Adrenal gland (tissue), 12 donors: Measurements from ENCODE around the gene SRM. TPM values are rescaled to one million over a fixed set of nuclear protein-coding genes. Genes with fewer than 3 reads are reported as not detected.

Experiments
- DNase-seq, 7 donors: peaks; one replicate each; pipeline ENCODE4 v3.0.0-alpha.2; 2019 to 2020
- H3K27ac ChIP-seq, 5 donors: fragments of 200-600 bp; sonication (generic) in 4 of 5; 1 replicate in 3 of 5; 2 replicates in 2 of 5; pipeline versions ENCODE4 v1.5.1 to v1.8.0; 2016 to 2020; ENCODE audit warnings: mild to moderate bottlenecking in 1 of 5
- H3K27me3 ChIP-seq: fragments of 200-600 bp; 2 replicates; pipeline ENCODE4 v1.8.0; 2021
- H3K36me3 ChIP-seq, 2 donors: fragments of 200-600 bp; replicated peaks in 1 of 2; 1 replicate in 1 of 2; 2 replicates in 1 of 2; pipeline versions ENCODE4 v1.5.1 to v1.8.0; 2018 to 2022
- H3K4me1 ChIP-seq, 2 donors: fragments of 200-600 bp; replicated peaks in 1 of 2; 1 replicate in 1 of 2; 2 replicates in 1 of 2; pipeline versions ENCODE4 v1.5.1 to v1.8.0; 2018 to 2021
- H3K4me3 ChIP-seq, 4 donors: fragments of 200-600 bp; sonication (generic) in 3 of 4; one replicate each; pipeline ENCODE4 v1.5.1; 2016 to 2018
- H3K9me3 ChIP-seq, 3 donors: fragments of 200-600 bp; sonication (generic) in 1 of 3; replicated peaks in 1 of 3; 1 replicate in 2 of 3; 2 replicates in 1 of 3; pipeline versions ENCODE4 v1.5.1 to v1.8.0; 2016 to 2021
- POLR2A ChIP-seq, 2 donors: fragments of 450-650 bp; IDR thresholded peaks; one replicate each; pipeline ENCODE4 v1.6.1; 2017; ENCODE audit warnings: antibody characterized with exemption in 2 of 2, mild to moderate bottlenecking in 2 of 2, moderate library complexity in 1 of 2
- WGBS, 4 donors: extraction: QIAGEN DNeasy Blood & Tissue Kit in 2 of 4; methylation state at CpG; one replicate each; pipeline versions ENCODE4 v1.1.5 to v1.1.7; 2013 to 2017; 5-methylcytosine and 5-hydroxymethylcytosine counted together
- intact Hi-C, 2 donors: fragments of 100-400 bp; cut with DNase I; formaldehyde crosslinking; loops; one replicate each; pipeline versions ENCODE4 v1.14.1 to v1.15.0; 2022 to 2023
- polyA plus RNA-seq, 3 donors: library from polyadenylated mRNA; stranded (reverse); fragments of 200-250 nt in 2 of 3; fragments of 350-450 nt in 1 of 3; fragmentation: Illumina TruSeq in 1 of 3; extraction: RNeasy Lipid Tissue Mini Kit (QIAGEN cat#74804) in 1 of 3; gene quantifications; one replicate each; pipeline ENCODE4 v1.2.3, GENCODE V29; 2013 to 2014
- total RNA-seq, 9 donors: library from RNA; depleted of rRNA in 4 of 9; stranded (reverse); fragments of >200 nt in 4 of 9; fragments of 120-200 nt in 1 of 9; fragmentation: NEBNext Ultra II Directional in 1 of 9; extraction: Animal tissue kit (Norgen Biotek cat#: 25700) in 1 of 9; gene quantifications; one replicate each; pipeline versions ENCODE4 v1.1.0 to v1.2.4, GENCODE V29; 2013 to 2023
- TF ChIP-seq, protein P1 (sequence below), 6 experiments: fragments of 450-650 bp in 4 of 6; fragments of 200-600 bp in 2 of 6; sonication (generic) in 1 of 6; IDR thresholded peaks; 1 replicate in 5 of 6; 2 replicates in 1 of 6; pipeline versions ENCODE4 v1.5.1 to v1.8.0; 2016 to 2021; ENCODE audit warnings: antibody characterized with exemption in 6 of 6, mild to moderate bottlenecking in 2 of 6, moderate library complexity in 1 of 6
- donor health status: healthy with polysubstance abuse.
- donor health status: Bipolar disorder and iron deficiency.
- donor health status: DM: yes; HTN: yes; CAD: no.
- donor health status: DM: no; HTN: no; CAD: no.
- donor health status: DM: no; HTN: no; CAD: no.
- donor health status: DM: yes; HTN: yes; CAD: no.

SRM gene
- total and polyA plus RNA-seq, 12 donors, result 14.9 to 243 (median 54.5) TPM

DNA sequence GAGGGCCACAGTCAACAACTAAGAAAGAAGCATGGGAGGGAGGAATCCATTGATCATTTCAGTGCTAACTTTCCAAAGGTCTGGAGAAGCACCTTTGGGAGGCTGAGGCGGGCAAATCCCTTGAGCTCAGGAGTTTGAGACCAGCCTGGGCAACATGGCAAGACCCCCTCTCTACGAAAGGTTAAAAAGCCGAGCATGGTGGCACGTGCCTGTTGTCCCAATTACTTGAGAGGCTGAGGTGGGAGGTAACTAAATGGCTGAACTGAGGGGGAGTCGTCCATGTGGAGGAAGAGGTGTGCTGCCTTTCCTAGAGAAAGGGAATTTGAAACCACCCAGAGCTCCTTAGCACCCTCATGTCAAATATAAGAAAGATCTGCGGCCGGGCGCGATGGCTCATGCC, 29.0 kb downstream of the SRM start:
- TF ChIP-seq POLR2A (IDR thresholded peaks at IDR 0.05), result no peak
- TF ChIP-seq, protein P1, sequence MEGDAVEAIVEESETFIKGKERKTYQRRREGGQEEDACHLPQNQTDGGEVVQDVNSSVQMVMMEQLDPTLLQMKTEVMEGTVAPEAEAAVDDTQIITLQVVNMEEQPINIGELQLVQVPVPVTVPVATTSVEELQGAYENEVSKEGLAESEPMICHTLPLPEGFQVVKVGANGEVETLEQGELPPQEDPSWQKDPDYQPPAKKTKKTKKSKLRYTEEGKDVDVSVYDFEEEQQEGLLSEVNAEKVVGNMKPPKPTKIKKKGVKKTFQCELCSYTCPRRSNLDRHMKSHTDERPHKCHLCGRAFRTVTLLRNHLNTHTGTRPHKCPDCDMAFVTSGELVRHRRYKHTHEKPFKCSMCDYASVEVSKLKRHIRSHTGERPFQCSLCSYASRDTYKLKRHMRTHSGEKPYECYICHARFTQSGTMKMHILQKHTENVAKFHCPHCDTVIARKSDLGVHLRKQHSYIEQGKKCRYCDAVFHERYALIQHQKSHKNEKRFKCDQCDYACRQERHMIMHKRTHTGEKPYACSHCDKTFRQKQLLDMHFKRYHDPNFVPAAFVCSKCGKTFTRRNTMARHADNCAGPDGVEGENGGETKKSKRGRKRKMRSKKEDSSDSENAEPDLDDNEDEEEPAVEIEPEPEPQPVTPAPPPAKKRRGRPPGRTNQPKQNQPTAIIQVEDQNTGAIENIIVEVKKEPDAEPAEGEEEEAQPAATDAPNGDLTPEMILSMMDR (IDR thresholded peaks at IDR 0.05), result no peak
- no peak overlapping the region for H3K27ac ChIP-seq
- 84 to 92% (median 89%) methylated on average over 9 of the region's 9 CpGs for WGBS, 4 donors
- peaks cover 0 to 26% of the 10 kb centered on the region in 2 donors for H3K36me3 ChIP-seq
- H3K4me1 ChIP-seq, result no peaks in the 10 kb centered on the region
- H3K4me3 ChIP-seq, result no peak overlapping the region
- DNase-seq, result peak in 2 of 7 donors; percentile 19 to 39
- no peaks in the 10 kb centered on the region for H3K27me3 ChIP-seq
- intact Hi-C loops, result no loop called here
- no peaks in the 10 kb centered on the region for H3K9me3 ChIP-seq

GRCh38 chr1:11028018-11028417, 31.8 kb downstream of the SRM start:
- peak in 1 of 7 donors; percentile 43 for DNase-seq
- intact Hi-C loops, result no loop called here
- TF ChIP-seq, protein P1 (IDR thresholded peaks at IDR 0.05), result no peak
- no peak for TF ChIP-seq POLR2A (IDR thresholded peaks at IDR 0.05)
- 92 to 100% (median 95%) methylated on average over 3 of the region's 3 CpGs for WGBS, 4 donors
- Histone ChIP-seq H3K4me1 (no peaks in the 10 kb centered on the region), H3K27ac (no peak overlapping the region), H3K27me3 (no peaks in the 10 kb centered on the region), H3K9me3 (no peaks in the 10 kb centered on the region), H3K36me3 (peaks cover 0 to 50% of the 10 kb centered on the region in 2 donors), H3K4me3 (no peak overlapping the region)

DNA sequence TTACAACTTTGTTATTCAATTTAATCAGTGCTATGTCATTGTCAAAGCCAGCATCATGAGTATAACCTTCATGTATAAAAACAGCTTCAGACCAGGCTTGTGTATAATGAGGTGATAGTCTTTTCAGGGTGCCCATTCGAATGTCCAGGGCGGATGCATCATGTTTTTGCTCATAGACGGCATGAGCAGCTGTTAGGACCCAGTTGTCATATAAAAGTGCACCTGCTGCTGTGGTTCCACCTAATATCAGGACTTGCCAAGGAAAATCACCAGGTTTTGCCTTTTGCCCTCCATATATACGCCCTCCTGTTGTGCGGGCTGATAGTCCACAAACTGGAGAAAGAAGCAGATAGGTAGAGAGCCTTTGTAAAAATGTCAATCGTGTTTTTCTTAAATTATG, 32.5 kb downstream of the SRM start:
- H3K4me3 ChIP-seq, result no peak overlapping the region
- peaks cover 0 to 57% of the 10 kb centered on the region in 2 donors for H3K36me3 ChIP-seq
- no peak overlapping the region for H3K27ac ChIP-seq
- WGBS, 4 donors, result 70 to 78% (median 73%) methylated on average over 6 of the region's 6 CpGs
- no peaks in the 10 kb centered on the region for H3K9me3 ChIP-seq
- no peak for TF ChIP-seq POLR2A (IDR thresholded peaks at IDR 0.05)
- TF ChIP-seq, protein P1 (IDR thresholded peaks at IDR 0.05), result no peak
- intact Hi-C loops, result no loop called here
- peak in 1 of 7 donors; percentile 36 for DNase-seq
- H3K4me1 ChIP-seq, result no peaks in the 10 kb centered on the region
- H3K27me3 ChIP-seq, result no peaks in the 10 kb centered on the region

- Histone ChIP-seq H3K27me3 (no peaks in the 10 kb centered on the region), H3K27ac (peak overlapping the region in 1 of 5 donors; percentile 27), H3K36me3 (peaks cover 0 to 61% of the 10 kb centered on the region in 2 donors), H3K4me1 (no peaks in the 10 kb centered on the region), H3K9me3 (no peaks in the 10 kb centered on the region), H3K4me3 (no peak overlapping the region)
- TF ChIP-seq, protein P1 (IDR thresholded peaks at IDR 0.05), result no peak
- no peak for TF ChIP-seq POLR2A (IDR thresholded peaks at IDR 0.05)
- intact Hi-C loops, result no loop called here
- WGBS, 4 donors, result 77 to 82% (median 78%) methylated on average over 5 of the region's 5 CpGs
- no peak for DNase-seq
These were observed 32.9 kb downstream of the SRM start for GRCh38 chr1:11026903-11027302.
